ENCODE measurements around the gene GM2A. TPM values are rescaled to one million over a fixed set of nuclear protein-coding genes. Genes with fewer than 3 reads are reported as not detected.

GM2A gene
- total RNA-seq, 4 donors from 2014 or later: 28.3 to 32.0 (median 30.1) TPM

DNA sequence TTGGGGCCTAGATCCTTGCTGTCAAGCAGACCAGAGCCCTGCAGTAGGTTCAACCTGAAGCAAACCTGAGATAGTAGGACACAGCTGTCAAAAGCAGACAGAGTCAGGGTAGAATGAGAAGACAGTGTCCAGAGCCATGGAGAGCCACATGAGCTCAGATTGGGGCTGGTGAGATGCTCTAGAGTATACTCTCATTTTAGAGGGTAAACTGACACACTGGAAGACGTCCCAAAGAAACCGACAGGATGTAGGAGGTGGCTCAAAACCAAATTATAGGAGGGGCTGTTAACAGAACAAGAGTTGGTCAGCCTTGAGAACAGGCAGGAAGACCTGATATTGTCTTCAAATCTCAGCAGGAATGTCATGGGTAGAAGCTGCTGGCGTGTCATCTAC is 40.6 kb upstream of the GM2A start:
- no peaks in the 10 kb centered on the region for H3K27me3 ChIP-seq
- intact Hi-C loops (cut with DNase I): no loop called here
- H3K4me1 ChIP-seq: peaks cover 95 to 100% (median 99%) of the 10 kb centered on the region in 4 donors
- peak overlapping the region; percentile 55 to 97 (median 94) for H3K27ac ChIP-seq (replicated peaks in 1 of 4)
- 57% methylated on average over 3 of the region's 3 CpGs for WGBS
- no peak for DNase-seq (ENCODE audit: extremely low spot score)
- TF ChIP-seq EP300 (IDR thresholded peaks at IDR 0.05) (no peak), POLR2A (IDR thresholded peaks at IDR 0.05; ENCODE audit: low read depth) (no peak), POLR2AphosphoS5 (IDR thresholded peaks at IDR 0.05) (no peak), CTCF (IDR thresholded peaks at IDR 0.05) (no peak)
- H3K36me3 ChIP-seq: peaks cover 0 to 9% (median 0%) of the 10 kb centered on the region in 4 donors
- no peaks in the 10 kb centered on the region for H3K9me3 ChIP-seq
- H3K4me3 ChIP-seq: no peak overlapping the region

GRCh38 chr5:151213803-151214613 is 39.0 kb upstream of the GM2A start:
- Histone ChIP-seq H3K4me1 (peaks cover 95 to 100% (median 99%) of the 10 kb centered on the region in 4 donors), H3K4me3 (peak overlapping the region in 2 of 4 donors; percentile 13 to 25), H3K27ac (replicated peaks in 1 of 4) (peak overlapping the region; percentile 91 to 97 (median 96)), H3K9me3 (no peaks in the 10 kb centered on the region), H3K36me3 (peaks cover 0 to 9% (median 0%) of the 10 kb centered on the region in 4 donors), H3K27me3 (no peaks in the 10 kb centered on the region)
- WGBS: 14% methylated on average over 8 of the region's 9 CpGs
- no peak for TF ChIP-seq EP300 (IDR thresholded peaks at IDR 0.05)
- no peak for TF ChIP-seq CTCF (IDR thresholded peaks at IDR 0.05)
- no peak for TF ChIP-seq POLR2A (IDR thresholded peaks at IDR 0.05; ENCODE audit: low read depth)
- peak; percentile 78 to 84 for TF ChIP-seq POLR2AphosphoS5 (IDR thresholded peaks at IDR 0.05)
- intact Hi-C loops (cut with DNase I): no loop called here
- DNase-seq (ENCODE audit: extremely low spot score): no peak

- Histone ChIP-seq H3K36me3 (peaks cover 0 to 9% (median 0%) of the 10 kb centered on the region in 4 donors), H3K27ac (replicated peaks in 1 of 4) (peak overlapping the region; percentile 91 to 97 (median 96)), H3K27me3 (no peaks in the 10 kb centered on the region), H3K4me3 (no peak overlapping the region), H3K9me3 (no peaks in the 10 kb centered on the region), H3K4me1 (peaks cover 95 to 100% (median 99%) of the 10 kb centered on the region in 4 donors)
- intact Hi-C loops (cut with DNase I): no loop called here
- TF ChIP-seq POLR2AphosphoS5 (IDR thresholded peaks at IDR 0.05) (no peak), POLR2A (IDR thresholded peaks at IDR 0.05; ENCODE audit: low read depth) (no peak), CTCF (IDR thresholded peaks at IDR 0.05) (no peak), EP300 (IDR thresholded peaks at IDR 0.05) (no peak)
- 63% methylated on average over 9 of the region's 10 CpGs for WGBS
- no peak for DNase-seq (ENCODE audit: extremely low spot score)
Measured at GRCh38 chr5:151214614-151215545, 38.1 kb upstream of the GM2A start.

DNA sequence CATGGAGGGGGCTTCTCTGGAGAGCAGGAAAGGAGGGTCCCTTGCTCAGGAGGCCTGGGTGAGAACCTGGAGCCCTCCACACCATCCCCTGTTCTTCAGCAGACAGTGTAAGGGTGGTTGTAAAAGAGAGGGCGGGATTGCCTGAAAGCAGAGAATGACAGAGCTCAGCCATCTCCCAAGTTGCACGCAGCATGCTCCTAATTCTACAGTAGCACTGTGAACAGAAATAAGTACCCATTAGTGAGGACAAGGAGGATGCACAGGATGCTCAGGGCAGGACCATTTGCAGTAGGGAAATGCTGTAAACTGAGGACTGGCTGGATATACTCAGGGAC is 37.5 kb upstream of the GM2A start:
- intact Hi-C loops (cut with DNase I): no loop called here
- no peak overlapping the region for H3K4me3 ChIP-seq
- H3K27ac ChIP-seq (replicated peaks in 1 of 4): peak overlapping the region; percentile 91 to 97 (median 96)
- H3K36me3 ChIP-seq: peaks cover 0 to 9% (median 0%) of the 10 kb centered on the region in 4 donors
- TF ChIP-seq POLR2A (IDR thresholded peaks at IDR 0.05; ENCODE audit: low read depth): no peak
- TF ChIP-seq POLR2AphosphoS5 (IDR thresholded peaks at IDR 0.05): no peak
- H3K4me1 ChIP-seq: peaks cover 95 to 100% (median 99%) of the 10 kb centered on the region in 4 donors
- H3K9me3 ChIP-seq: no peaks in the 10 kb centered on the region
- H3K27me3 ChIP-seq: no peaks in the 10 kb centered on the region
- no peak for DNase-seq (ENCODE audit: extremely low spot score)
- 71% methylated on average over 2 of the region's 2 CpGs for WGBS

GRCh38 chr5:151216781-151217180 is 36.2 kb upstream of the GM2A start:
- peak overlapping the region; percentile 91 to 97 (median 96) for H3K27ac ChIP-seq (replicated peaks in 1 of 4)
- H3K9me3 ChIP-seq: no peaks in the 10 kb centered on the region
- H3K4me1 ChIP-seq: peaks cover 98 to 100% (median 99%) of the 10 kb centered on the region in 4 donors
- intact Hi-C loops (cut with DNase I): no loop called here
- H3K36me3 ChIP-seq: peaks cover 0 to 9% (median 0%) of the 10 kb centered on the region in 4 donors
- DNase-seq (ENCODE audit: extremely low spot score): no peak
- no peak overlapping the region for H3K4me3 ChIP-seq
- TF ChIP-seq EP300 (IDR thresholded peaks at IDR 0.05) (no peak), CTCF (IDR thresholded peaks at IDR 0.05) (no peak), POLR2AphosphoS5 (IDR thresholded peaks at IDR 0.05) (no peak), POLR2A (IDR thresholded peaks at IDR 0.05; ENCODE audit: low read depth) (no peak)
- WGBS: 47% methylated on average over 5 of the region's 5 CpGs
- no peaks in the 10 kb centered on the region for H3K27me3 ChIP-seq

All from esophagus muscularis mucosa (tissue), 4 donors.